ENCODE data around the gene RBM34. TPM values are rescaled to one million over a fixed set of nuclear protein-coding genes. Genes with fewer than 3 reads are reported as not detected.
A peak's percentile ranks its signal among the peaks of the same experiment; 100 is the strongest.
"Not testable (repeated sequence)": the region's sequence is repeated elsewhere in the genome, so short reads cannot be mapped to it uniquely, and the experiment has no call there.

RBM34 gene, protein sequence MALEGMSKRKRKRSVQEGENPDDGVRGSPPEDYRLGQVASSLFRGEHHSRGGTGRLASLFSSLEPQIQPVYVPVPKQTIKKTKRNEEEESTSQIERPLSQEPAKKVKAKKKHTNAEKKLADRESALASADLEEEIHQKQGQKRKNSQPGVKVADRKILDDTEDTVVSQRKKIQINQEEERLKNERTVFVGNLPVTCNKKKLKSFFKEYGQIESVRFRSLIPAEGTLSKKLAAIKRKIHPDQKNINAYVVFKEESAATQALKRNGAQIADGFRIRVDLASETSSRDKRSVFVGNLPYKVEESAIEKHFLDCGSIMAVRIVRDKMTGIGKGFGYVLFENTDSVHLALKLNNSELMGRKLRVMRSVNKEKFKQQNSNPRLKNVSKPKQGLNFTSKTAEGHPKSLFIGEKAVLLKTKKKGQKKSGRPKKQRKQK
- total RNA-seq: 10 to 100 TPM; 44.8 to 57.4 (median 53.8) TPM
- 60.3 TPM for polyA plus RNA-seq
- long read RNA-seq, donor 1, transcript RBM34-201 (11 exons, 2,054 nt): major isoform, 39 of 50 reads
- long read RNA-seq, donor 1, partial matches to known transcripts: 2 of 50 reads
- long read RNA-seq, donor 1, other reads (novel, unspliced or antisense): 8 of 50 reads
- long read RNA-seq, donor 2, transcript RBM34-201 (11 exons, 2,054 nt): major isoform, 12 of 15 reads
- long read RNA-seq, donor 2, partial matches to known transcripts: 1 of 15 reads
- long read RNA-seq, donor 2, other reads (novel, unspliced or antisense): 1 of 15 reads
- long read RNA-seq, donor 3, transcript RBM34-201 (11 exons, 2,054 nt): major isoform, 59 of 81 reads
- long read RNA-seq, donor 3, partial matches to known transcripts: 3 of 81 reads
- long read RNA-seq, donor 3, other reads (novel, unspliced or antisense): 19 of 81 reads
- long read RNA-seq, donor 4, transcript RBM34-201 (11 exons, 2,054 nt): major isoform, 12 of 15 reads
- long read RNA-seq, donor 4, partial matches to known transcripts: 1 of 15 reads
- long read RNA-seq, donor 4, other reads (novel, unspliced or antisense): 2 of 15 reads

DNA sequence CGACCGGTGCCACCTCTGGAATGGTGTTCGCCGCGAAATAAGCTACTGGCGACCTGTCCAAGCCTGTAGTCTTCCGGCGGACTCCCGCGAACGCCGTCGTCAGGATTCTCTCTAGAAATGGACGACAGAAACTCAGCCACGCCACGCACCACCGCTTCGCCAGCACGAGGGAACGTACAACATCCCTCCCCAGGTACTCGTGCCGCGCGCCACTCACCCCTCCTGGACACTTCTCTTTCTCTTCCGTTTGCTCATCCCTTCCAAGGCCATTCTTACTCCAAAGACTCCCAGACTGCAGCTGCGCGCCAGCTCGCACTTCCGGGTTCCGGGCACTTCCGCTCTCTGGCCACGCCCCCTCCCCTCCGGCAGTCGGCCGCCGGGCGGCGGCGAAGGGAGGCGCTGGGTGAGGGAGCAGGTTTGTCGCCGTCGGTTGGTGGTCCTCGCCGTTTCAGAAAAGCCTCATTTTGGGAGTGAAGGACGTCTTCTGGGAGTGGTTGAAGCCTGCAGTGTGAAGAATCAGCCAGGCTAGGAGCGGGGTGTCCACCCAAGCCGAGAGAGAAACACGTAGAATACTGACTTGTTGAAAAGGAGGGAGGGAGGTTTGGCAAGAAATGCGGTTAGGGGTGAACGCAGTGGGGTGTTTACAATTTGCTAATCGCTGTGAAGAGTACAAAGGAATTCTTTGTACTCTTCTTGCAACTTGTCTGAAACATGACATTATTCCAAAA, at the start of gene RBM34:
RBM34 (minus strand) TSS at position 294 of the 728 bp plus-strand sequence; CDS start at position 270, 24 bp downstream.
- DNase-seq (peak; percentile 92 to 97 (median 97)), ATAC-seq (peak; percentile 98)
- intact Hi-C loops (cut with DNase I): no loop called here
- Histone ChIP-seq H3K4me1 (ENCODE audit: control insufficient read depth, insufficient read depth, low read length) (peaks cover 6% of the 10 kb centered on the region), H3K27ac (ENCODE audit: low read length) (peak within 1 kb of the TSS; percentile 97), H3K4me3 (ENCODE audit: low read length) (peak within 1 kb of the TSS; percentile 73), H3K27me3 (ENCODE audit: control insufficient read depth, insufficient read depth) (no peaks in the 10 kb centered on the region), H3K9me3 (ENCODE audit: control insufficient read depth, low read length) (no peaks in the 10 kb centered on the region)
- under 1% methylated on average over 52 of the region's 52 CpGs for WGBS

DNA sequence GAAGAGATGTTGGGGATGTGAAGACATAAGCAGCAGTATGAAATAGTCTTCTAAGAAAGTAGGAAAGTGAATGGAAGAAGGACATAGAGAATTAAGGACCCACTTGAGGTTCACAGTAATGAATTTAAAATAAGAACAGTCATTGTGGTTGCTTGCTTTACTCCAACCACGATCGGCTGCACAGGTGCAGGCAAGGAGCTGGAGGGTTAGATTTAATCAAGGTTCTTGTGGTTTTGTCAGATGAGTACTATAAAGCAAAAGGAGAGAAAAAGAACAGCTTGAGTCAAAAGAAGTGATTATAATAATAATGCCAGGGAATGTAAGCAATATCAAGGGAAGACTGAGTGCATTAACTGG, 46.1 kb upstream of the RBM34 start:
- no peak overlapping the region for H3K4me3 ChIP-seq (ENCODE audit: low read length)
- ATAC-seq (no peak), DNase-seq (no peak)
- intact Hi-C loops (cut with DNase I): no loop called here
- 86% methylated on average over 2 of the region's 2 CpGs for WGBS
- H3K9me3 ChIP-seq (ENCODE audit: control insufficient read depth, low read length): no peaks in the 10 kb centered on the region
- no peaks in the 10 kb centered on the region for H3K4me1 ChIP-seq (ENCODE audit: control insufficient read depth, insufficient read depth, low read length)
- H3K27me3 ChIP-seq (ENCODE audit: control insufficient read depth, insufficient read depth): no peaks in the 10 kb centered on the region
- no peak overlapping the region for H3K27ac ChIP-seq (ENCODE audit: low read length)

DNA sequence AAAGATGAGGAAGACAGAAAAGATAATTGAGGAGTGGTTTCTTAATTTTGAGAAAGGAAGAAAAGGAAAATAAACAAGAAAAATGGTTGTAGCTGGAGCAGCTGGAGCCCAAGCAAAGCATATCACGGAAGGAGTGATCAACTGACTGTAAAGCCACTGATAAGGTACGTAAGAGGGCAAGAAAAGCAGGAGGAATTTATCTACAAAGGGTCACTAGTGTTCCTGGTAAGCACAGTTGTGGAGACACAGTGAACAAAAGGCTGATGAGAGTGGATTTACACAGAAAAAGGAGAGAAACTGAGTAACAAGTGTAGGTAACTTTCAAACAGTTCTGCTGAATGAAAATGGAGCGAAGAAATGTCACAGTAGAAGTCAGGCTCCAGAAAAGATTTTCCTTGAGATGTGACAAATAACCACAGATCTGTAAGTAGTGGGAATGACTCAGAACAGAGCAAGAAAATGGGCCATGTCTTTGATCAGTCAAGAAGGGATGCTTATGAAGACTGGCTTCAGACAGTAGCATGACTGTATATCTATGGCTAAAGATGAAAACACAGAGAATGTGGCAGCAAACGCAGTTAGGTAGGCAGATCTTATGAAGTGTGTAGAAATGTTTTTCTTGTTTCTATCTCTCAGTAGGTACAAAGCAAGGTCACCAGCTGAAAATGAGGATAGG, 45.6 kb upstream of the RBM34 start:
- H3K4me1 ChIP-seq (ENCODE audit: control insufficient read depth, insufficient read depth, low read length): no peaks in the 10 kb centered on the region
- H3K27me3 ChIP-seq (ENCODE audit: control insufficient read depth, insufficient read depth): no peaks in the 10 kb centered on the region
- H3K27ac ChIP-seq (ENCODE audit: low read length): no peak overlapping the region
- H3K9me3 ChIP-seq (ENCODE audit: control insufficient read depth, low read length): no peaks in the 10 kb centered on the region
- no peak for ATAC-seq
- DNase-seq: no peak
- no peak overlapping the region for H3K4me3 ChIP-seq (ENCODE audit: low read length)
- intact Hi-C loops (cut with DNase I): no loop called here
- WGBS: 86% methylated on average over 4 of the region's 4 CpGs

DNA sequence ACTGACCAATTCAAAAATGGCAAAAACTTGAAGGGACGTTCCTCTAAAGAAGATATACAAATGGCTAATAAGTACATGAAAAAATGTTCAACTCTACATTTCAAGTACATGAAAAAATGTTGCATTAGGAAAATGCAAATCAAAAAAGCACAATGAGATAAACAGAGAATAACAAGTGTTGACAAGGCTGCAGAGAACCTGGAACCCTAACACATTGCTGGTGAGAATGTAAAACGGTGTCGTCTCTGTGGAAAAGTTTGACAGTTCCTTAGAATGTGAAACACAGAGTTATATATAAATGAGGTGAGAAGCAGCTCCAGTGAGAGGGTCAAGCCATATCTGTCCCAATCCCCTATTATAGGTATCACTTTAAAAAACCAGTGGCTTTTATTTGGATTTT, 44.6 kb upstream of the RBM34 start:
- 95% methylated on average over 3 of the region's 3 CpGs for WGBS
- intact Hi-C loops (cut with DNase I): no loop called here
- Histone ChIP-seq H3K9me3 (ENCODE audit: control insufficient read depth, low read length) (no peaks in the 10 kb centered on the region), H3K27me3 (ENCODE audit: control insufficient read depth, insufficient read depth) (no peaks in the 10 kb centered on the region), H3K27ac (ENCODE audit: low read length) (no peak overlapping the region), H3K4me3 (ENCODE audit: low read length) (no peak overlapping the region), H3K4me1 (ENCODE audit: control insufficient read depth, insufficient read depth, low read length) (no peaks in the 10 kb centered on the region)
- ATAC-seq: no peak
- DNase-seq: no peak

DNA sequence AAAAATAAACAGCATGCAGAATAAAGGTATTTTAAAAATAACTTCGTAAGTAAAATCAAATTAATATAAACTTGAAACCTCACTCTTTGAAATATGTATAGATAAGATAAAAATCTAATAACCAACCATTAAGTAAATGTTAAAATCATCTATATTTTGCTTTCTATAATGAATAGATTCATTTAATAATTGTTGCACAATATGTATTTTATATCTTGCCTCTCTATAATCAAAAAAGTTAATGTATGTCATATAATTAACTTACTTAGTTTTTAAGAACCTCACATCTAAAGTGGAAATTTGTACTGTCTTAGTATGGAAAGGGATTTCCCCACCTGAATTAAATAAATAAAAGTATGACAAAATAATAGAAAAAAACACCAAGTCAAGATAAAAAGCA, 42.4 kb upstream of the RBM34 start:
- intact Hi-C loops (cut with DNase I): no loop called here
- 93% methylated on average over 1 of the region's 1 CpG for WGBS

DNA sequence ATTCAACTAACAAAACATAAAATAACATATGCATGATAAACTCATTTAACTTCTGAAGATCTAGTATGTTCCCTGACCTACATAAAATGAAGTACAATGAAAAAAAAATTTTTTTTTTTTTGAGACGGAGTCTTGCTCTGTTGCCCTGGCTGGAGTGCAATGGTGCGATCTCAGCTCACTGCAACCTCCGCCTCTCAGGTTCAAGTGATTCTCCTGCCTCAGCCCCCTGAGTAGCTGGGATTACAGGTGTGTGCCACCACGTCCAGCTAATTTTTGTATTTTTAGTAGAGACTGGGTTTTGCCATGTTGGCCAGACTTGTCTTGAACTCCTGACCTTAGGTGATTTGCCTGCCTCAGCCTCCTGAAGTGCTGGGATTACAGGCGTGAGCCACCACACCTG, 41.4 kb upstream of the RBM34 start:
- intact Hi-C loops (cut with DNase I); H3K4me1 ChIP-seq (ENCODE audit: control insufficient read depth, insufficient read depth, low read length); H3K9me3 ChIP-seq (ENCODE audit: control insufficient read depth, low read length); H3K27ac ChIP-seq (ENCODE audit: low read length); H3K27me3 ChIP-seq (ENCODE audit: control insufficient read depth, insufficient read depth); ATAC-seq; H3K4me3 ChIP-seq (ENCODE audit: low read length); DNase-seq: not testable (repeated sequence)
- 96% methylated on average over 5 of the region's 5 CpGs for WGBS

More for the DNA sequence above, 42.4 kb upstream of the RBM34 start:
- no peaks in the 10 kb centered on the region for H3K27me3 ChIP-seq (ENCODE audit: control insufficient read depth, insufficient read depth)
- H3K9me3 ChIP-seq (ENCODE audit: control insufficient read depth, low read length): no peaks in the 10 kb centered on the region
- H3K4me1 ChIP-seq (ENCODE audit: control insufficient read depth, insufficient read depth, low read length): no peaks in the 10 kb centered on the region
- H3K27ac ChIP-seq (ENCODE audit: low read length): no peak overlapping the region
- no peak overlapping the region for H3K4me3 ChIP-seq (ENCODE audit: low read length)
- no peak for ATAC-seq
- no peak for DNase-seq

DNA sequence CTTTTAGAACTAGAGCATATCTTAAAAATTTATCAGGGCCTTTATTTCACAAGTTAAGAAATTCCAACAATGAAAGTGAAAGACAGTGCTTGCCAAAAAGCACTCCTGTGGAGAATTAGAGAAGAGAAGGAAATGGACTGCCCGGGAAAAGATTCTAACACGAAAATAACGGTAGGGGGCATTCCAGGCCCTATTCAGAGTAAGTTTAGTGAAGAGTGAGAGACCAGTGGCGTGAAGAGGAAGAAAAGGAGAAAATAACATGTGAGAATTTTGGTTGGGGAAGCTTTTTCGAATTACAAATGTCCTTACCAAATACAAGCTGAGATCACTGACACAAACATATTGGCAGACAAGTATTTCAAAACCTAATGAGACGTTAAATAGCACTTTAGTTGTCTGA, 38.4 kb upstream of the RBM34 start:
- ATAC-seq (peak; percentile 57 to 62), DNase-seq (no peak)
- Histone ChIP-seq H3K27me3 (ENCODE audit: control insufficient read depth, insufficient read depth) (no peaks in the 10 kb centered on the region), H3K4me1 (ENCODE audit: control insufficient read depth, insufficient read depth, low read length) (no peaks in the 10 kb centered on the region), H3K4me3 (ENCODE audit: low read length) (no peak overlapping the region), H3K27ac (ENCODE audit: low read length) (no peak overlapping the region), H3K9me3 (ENCODE audit: control insufficient read depth, low read length) (no peaks in the 10 kb centered on the region)
- intact Hi-C loops (cut with DNase I): no loop called here
- WGBS: 44% methylated on average over 6 of the region's 6 CpGs

DNA sequence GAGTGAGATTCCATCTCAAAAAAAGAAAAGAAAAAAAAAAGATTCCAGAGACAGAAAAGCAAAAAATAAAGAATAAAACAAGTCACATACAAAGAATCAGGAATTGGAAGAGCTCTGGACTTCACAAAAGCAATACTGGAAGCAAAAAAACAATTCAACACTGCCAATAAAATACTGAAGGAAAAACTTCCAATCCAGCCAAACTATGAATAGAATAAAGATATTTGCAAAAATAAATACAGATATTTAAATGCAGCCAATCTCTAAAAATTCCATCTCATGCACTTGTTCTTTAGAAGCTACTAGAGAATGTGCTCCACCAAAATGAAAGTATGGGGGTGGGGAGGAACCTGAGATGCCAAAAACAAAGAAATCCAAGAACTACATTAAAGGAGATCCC, 29.4 kb upstream of the RBM34 start:
- Histone ChIP-seq H3K4me3 (ENCODE audit: low read length) (no peak overlapping the region), H3K27ac (ENCODE audit: low read length) (no peak overlapping the region), H3K9me3 (ENCODE audit: control insufficient read depth, low read length) (no peaks in the 10 kb centered on the region), H3K27me3 (ENCODE audit: control insufficient read depth, insufficient read depth) (no peaks in the 10 kb centered on the region), H3K4me1 (ENCODE audit: control insufficient read depth, insufficient read depth, low read length) (peaks cover 1% of the 10 kb centered on the region)
- intact Hi-C loops (cut with DNase I): no loop called here
- ATAC-seq: no peak
- no peak for DNase-seq

DNA sequence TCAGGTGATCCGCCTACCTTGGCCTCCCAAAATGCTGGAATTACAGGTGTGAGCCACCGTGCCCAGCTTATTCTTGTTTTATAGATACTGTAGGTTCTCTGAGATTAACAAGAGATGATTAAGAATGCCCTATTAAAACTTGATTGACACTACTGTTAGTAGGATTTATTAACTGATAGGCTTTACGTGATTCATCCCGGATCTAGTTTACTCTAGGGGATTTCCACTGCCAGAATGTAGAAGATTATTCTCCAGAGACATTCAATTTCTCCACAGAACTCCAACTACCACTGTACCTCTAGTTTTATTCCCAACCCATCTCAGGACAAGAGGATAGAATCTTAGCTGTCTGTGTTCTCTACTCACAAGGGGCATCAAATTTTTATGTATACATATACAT, 26.3 kb upstream of the RBM34 start:
- Histone ChIP-seq H3K9me3 (ENCODE audit: control insufficient read depth, low read length) (no peaks in the 10 kb centered on the region), H3K27ac (ENCODE audit: low read length) (no peak overlapping the region), H3K4me3 (ENCODE audit: low read length) (no peak overlapping the region), H3K4me1 (ENCODE audit: control insufficient read depth, insufficient read depth, low read length) (peaks cover 1% of the 10 kb centered on the region), H3K27me3 (ENCODE audit: control insufficient read depth, insufficient read depth) (no peaks in the 10 kb centered on the region)
- DNase-seq (no peak), ATAC-seq (no peak)
- WGBS: 84% methylated on average over 4 of the region's 4 CpGs
- intact Hi-C loops (cut with DNase I): no loop called here

DNA sequence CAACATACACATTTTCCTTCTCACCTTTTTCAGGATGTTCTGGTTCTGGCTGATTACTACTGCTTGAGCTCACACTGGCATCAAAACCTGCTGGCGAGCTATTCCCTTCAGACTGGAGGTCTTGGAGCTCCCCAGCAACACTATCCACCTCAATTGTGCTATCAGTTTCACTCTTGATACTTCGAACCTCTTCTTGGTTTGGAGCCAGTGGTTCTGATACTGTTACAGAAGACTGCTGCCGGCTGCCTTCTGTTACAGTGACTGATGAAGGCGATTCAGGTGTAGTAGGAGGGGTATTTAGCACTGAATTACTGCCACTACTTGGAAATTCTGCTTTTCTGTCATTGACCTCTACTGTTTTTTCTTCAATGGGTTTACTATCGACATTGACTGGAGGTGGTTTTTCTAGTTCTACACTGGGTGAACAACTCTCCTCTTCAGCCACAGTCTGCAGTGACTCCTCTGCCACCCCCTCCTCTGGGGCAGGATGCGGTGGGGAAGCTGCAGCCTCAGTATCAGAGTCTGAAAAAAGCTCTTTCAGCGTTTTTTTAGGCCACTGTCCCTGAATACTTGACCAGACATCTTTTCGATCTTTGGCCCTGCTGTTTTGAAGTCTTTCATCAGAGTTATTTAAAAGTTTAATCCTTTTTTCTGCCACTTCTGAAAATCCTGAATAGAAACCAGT, 20.7 kb upstream of the RBM34 start:
- no peak for ATAC-seq

More for the DNA sequence above, 20.7 kb upstream of the RBM34 start:
- H3K4me3 ChIP-seq (ENCODE audit: low read length): no peak overlapping the region
- no peak overlapping the region for H3K27ac ChIP-seq (ENCODE audit: low read length)
- H3K9me3 ChIP-seq (ENCODE audit: control insufficient read depth, low read length): no peaks in the 10 kb centered on the region
- no peaks in the 10 kb centered on the region for H3K4me1 ChIP-seq (ENCODE audit: control insufficient read depth, insufficient read depth, low read length)
- H3K27me3 ChIP-seq (ENCODE audit: control insufficient read depth, insufficient read depth): no peaks in the 10 kb centered on the region
- intact Hi-C loops (cut with DNase I): no loop called here
- DNase-seq: no peak
- 79% methylated on average over 8 of the region's 8 CpGs for WGBS

Measured in right cardiac atrium (tissue), 5 donors.